ENCODE results near the gene AGAP1.

The AGAP1 gene

DNA sequence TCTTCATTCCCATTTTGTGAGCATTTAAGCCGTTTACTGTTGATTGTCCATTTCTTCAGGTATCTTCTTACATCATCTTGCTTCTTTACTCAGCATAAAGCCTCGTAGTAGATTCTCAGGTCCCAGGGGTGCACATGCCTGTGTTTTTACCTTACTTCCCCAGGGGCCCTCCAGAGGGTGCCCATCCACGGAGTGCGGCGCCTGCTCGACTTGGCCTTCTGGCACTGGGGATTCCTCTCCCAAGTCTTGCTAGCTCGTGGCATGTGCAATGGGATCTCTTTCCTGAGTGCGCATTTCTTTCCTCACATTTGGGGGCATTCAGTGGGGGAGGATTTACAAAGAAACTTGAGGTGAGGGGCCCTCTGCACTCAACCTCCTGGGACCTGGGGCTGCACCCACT lies 148.1 kb downstream of the AGAP1 start:
- DNase-seq: no peak

DNA sequence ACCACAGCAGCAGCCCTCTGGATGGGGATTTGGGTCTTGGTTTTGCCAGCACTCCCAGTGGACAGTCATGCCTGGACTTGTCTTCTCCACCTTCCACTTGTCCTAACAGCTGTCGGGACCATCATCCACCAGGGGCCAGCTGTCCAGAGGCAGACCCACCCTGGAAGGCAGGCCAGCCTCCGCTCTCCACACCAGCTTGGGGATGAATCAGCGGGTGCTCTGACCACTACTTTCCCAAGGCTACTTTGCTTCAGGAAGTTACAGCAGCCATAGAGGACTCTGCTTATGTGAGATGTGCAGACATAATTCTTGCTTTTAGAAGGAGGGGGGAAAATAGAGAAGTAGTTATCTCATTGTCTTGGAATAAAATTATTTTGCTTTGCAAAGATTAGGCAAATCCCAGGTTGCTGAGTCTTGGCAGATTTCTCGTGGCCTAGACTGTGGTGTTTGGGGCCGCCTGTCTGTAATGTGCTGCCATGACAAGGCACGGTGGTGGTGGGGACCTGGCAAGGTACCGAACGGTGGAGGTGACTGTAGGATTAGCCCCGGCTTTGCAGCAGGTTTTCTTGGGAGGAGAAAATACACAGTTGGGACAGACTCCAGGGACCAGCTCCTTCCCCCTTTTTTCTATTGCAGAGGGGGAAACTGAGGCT lies 148.7 kb downstream of the AGAP1 start:
- peak; percentile 60 for DNase-seq

GRCh38 chr2:235643680-235644511 lies 150.1 kb downstream of the AGAP1 start:
- DNase-seq: no peak

DNA sequence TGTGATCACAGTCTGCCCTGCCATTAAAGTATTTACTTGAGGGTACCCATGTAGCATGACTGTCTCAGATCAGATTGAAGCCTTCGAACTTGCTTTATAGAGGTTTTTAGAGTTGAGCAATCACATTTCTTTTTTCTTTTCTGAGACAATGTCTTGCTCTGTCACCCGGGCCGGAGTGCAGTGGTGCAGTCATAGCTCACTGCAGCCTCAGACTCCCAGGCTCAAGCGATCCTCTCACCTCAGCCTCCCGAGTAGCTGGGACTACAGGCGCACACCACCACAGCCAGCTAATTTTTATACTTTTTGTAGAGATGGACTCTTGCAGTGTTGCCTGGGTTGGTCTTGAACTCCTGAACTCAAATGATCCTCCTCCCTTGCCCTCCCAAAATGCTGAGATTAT lies 153.4 kb downstream of the AGAP1 start:
- no peak for DNase-seq

DNA sequence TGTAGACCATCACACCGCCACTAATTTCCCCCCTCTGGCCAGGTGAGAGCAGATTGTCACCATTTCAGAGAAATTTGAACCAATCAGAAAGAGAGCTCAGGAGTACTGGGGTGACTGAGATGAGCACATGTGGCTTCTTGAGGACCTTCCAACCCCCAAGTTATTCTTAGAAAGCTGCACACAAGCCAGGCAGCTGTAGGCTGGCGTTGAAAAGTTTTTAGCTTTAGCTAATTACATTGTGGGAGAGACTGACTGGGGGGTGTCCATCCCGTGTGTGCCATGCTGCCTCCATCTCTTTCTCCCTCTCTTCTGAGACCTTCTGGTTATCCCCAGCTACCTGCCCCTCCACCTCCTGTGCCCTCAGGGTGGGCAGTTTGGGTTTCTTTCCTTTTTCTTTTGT lies 154.0 kb downstream of the AGAP1 start:
- DNase-seq: no peak

DNA sequence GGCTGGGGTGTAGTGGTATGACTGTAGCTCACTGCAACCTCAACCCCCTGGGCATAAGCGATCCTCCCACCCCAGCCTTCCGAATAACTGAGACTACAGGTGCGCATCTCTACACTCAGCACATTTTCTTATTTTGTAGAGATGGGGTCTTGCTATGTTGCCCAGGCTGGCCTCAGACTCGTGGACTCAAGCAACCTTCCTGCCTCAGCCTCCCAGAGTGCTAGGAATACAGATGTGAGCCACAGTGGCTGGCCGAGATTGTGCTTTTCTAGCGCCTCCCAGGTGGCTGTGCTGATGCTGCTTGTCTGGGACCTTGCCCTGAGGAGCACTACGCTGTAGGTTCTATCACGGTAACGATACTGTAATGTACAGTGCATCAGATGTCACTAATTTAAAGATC lies 155.6 kb downstream of the AGAP1 start:
- no peak for DNase-seq

DNA sequence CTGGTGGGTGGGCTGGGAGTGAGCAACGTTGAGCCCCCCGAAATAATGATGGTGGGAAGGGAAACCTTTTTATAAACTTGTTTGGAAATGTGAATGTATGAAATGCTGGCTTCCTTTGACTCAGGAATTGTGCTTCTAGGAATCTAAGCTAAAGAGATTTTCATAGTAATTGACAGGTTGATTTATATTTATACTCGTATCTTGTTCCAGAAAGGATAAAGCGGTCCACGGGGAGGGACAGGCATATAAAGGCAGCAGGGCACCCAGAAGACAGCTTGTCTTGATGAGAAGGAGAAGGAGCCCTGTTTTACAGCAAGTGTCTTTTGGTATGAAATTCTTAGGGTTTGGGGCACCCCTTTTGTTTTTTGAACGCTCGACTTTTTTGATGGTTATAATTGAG lies 157.8 kb downstream of the AGAP1 start:
- DNase-seq: no peak

DNA sequence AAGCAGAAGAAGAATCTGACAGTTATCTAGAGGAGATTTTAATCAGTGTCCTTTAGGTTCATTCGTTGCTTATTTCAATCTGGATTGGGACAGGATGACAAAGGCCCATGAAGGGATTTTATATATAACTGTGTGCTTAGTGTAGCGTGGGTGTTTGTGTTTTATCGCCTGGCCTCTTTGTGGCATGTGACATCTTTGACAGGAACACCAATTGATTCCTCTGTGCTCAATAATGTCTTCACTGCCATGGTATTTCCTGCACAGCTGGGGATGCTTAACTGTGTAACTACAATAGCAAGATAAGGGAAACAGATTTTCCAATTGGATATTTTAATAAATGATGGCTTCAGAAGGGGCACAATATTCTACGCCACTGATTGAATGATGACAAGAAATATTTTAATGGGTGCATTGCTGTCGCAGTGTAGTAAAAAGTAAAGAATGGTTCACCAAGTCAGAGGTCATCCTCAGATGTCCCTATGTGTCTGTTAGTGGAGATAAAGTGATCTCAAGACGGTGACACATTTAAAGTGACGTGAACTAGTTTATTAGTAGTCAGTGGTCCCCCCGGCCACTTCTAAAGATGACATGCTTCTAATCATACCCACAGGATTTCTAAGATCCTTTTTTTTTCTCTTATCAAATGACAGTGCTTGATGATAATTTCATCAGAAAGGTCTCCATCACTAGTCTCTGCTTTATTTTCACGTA lies 160.4 kb downstream of the AGAP1 start:
- peak; percentile 49 for DNase-seq

- DNase-seq: no peak
Measured at GRCh38 chr2:235658351-235659174, 164.7 kb downstream of the AGAP1 start.

DNA sequence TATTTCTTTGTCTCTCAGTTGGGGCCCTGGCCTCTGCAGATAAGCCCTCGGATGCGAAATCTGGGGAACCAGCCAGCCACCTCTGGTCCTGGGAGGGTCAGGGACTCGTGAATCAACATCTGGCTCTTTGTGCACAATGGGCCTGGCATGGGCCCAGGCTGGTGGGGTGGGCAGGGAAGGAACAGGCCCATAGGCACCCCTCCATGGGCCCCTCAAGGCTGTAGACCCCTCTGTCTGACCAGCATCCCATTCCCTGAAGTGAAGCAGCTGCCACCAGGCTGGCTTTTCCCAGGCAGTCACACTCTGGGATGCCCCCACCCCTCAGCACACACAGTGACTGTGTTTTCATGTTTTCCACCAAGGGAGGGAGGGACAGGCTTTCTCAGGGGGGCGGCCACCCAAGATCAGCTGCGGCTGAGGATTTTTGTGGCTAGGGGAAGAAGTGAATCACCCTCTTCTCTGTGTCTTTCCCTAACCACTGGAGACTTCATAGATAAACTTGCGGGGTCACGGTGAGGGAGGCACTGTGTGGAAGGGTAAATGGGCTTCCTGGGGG lies 166.0 kb downstream of the AGAP1 start:
- DNase-seq: peak; percentile 84

DNA sequence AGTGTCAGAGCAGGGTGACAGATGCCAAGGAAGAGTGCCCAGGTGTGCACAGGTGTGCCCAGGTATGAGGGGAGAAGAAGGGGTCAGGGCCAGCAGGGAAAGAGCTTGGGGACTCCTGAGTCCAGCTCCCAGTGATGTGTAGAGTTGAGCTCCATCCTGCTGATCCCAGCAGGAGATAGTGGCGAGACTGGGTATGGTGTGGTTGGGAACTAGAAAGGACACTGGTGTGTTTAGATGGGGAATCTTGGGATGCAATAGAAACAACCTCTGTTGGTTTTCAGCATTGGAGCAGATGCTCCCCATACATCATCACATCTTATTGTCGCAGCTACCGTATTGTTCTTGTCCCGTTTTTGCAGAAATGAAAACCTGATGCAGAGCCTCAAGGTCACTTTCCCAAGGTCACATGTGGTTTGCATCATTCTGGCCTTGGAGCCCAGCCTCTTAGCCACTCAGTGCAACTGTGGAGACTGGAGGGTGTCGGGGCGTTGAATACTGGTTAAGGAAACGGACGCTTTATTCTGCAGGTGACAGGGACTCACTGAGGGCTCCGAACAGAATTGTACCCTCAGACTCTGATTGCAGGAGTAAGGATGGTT lies 166.7 kb downstream of the AGAP1 start:
- DNase-seq: no peak

DNA sequence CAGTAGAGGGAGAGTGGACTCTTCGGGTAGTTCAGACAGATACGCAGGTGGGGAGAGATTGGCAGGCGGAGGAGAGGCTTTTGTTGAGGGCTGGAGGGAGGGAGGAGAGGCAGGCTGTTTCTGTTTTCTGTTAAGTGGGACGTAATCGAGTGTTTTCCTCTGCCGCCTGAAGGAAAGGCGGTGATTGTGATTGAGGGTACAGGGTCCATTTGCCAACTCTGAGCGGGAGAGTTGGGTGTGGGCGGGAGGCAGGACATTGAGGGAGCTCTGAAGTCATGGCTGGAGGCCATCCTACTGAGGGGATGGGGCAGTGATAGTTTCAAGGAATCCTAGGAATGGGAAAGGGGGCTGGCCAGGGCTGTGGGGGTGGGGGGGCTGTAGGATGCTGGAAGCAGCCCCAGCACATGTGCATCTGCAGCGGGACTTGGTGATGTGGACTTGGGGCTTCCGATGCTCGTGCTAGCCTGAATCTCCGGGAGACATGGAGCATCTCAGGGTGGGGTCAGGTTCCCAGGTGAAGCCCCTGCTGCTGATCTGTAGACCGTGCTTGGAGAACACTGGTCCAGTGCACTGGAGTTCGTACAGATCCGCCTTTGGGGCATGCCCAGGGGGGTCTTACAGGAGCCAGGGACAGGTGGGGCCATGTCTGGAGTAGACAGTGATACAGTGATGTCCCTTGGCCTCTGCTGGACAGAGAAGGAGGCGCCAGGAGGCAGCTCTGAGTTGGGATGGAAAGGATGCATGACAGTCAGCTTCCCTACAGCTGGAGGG lies 167.5 kb downstream of the AGAP1 start:
- DNase-seq: no peak

GRCh38 chr2:235661952-235662351 lies 168.1 kb downstream of the AGAP1 start:
- DNase-seq: no peak

DNA sequence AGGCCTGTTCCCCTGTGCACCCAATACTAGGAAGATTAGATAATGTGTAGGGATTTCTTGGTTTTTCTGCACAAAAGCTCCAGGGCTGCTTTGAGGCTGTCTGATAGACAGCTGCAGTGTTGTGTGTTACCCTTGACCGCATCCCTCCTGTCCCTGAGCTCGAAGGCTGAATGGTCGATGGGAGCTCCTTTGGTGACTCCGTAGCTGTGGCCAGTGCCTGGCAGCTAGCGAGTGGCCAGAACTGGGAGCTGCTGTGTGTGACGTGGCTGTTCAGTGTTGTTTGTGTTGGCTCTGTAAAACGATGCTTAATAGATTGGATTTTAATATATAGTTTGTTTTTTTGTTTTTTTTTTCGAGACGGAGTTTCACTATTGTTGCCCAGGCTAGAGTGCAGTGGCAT lies 170.0 kb downstream of the AGAP1 start:
- no peak for DNase-seq

- peak; percentile 23 for DNase-seq
Measured at GRCh38 chr2:235665661-235666212, 171.9 kb downstream of the AGAP1 start.

DNA sequence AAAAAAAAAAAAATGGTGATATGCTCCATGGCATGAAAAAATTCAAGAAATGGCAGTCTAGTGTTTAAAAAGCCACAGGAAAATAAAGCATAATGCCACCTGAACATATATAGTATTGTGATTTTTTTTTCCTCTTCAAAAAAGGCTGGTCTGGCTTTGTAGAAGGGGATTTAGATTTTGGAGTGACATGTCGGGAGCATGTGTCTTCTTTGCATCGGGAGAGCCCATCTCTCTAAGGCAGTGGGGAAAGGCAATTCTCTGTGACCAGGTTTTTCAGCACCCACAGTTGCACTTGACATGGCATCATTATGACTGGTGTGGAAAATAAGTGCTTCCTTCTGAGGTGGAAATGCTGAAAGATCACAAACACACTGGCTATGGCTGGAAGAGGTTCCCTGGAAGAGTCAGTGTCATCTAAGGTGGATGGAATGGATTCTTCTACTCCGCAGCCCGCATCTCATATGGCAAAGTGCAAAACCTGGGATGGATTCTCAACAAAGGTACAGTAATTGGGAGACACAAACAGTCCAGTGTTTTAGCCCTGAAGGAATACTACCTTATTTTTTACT lies 172.5 kb downstream of the AGAP1 start:
- peak; percentile 76 for DNase-seq

DNA sequence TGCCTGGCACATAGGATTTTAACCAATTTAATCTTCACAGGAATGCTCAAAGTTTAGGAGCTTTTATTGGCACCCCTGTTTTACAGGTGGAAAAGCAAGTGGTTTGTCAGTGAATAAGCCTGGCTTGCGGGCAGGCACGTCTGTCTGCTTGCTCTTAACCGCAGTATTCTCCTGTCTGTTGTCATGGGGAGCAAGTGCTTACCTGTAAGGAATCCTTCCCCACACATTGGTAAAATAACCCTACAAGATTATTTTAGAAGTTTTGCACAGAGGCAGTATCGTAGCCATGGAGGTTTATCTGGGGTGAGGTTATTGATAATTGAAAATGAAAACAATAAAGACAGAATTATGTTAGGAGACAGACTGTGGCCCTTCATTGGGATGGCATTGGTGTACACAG lies 174.9 kb downstream of the AGAP1 start:
- DNase-seq: no peak

GRCh38 chr2:235669269-235669831 lies 175.5 kb downstream of the AGAP1 start:
- DNase-seq: peak; percentile 71

- DNase-seq: peak; percentile 75
Measured at GRCh38 chr2:235669983-235670962, 176.4 kb downstream of the AGAP1 start.

Data from EL (cell line).